ENCODE measurements around the gene FCHO1.
A peak's percentile ranks its signal among the peaks of the same experiment; 100 is the strongest.

FCHO1 gene
- long read RNA-seq, donor 1 = 0 reads
- long read RNA-seq, donor 2 = 0 reads
- long read RNA-seq, donor 3 = 0 reads
- long read RNA-seq, donor 4 = 0 reads
- long read RNA-seq, donor 5 = 0 reads
- long read RNA-seq, donor 6 = 0 reads
- long read RNA-seq, donor 7 = 0 reads
- long read RNA-seq, donor 8 = 0 reads

GRCh38 chr19:17751103-17751911, at the start of gene FCHO1:
TSS of gene FCHO1 (plus strand) at chr19:17751477. CDS start at chr19:17755165, 3,688 bp downstream.
- no peak for DNase-seq

GRCh38 chr19:17703824-17704463, 47.3 kb upstream of the FCHO1 start:
- DNase-seq = no peak

GRCh38 chr19:17706750-17707181, 44.5 kb upstream of the FCHO1 start:
- no peak for DNase-seq

- DNase-seq = no peak
Observed at GRCh38 chr19:17711851-17712250, 39.4 kb upstream of the FCHO1 start.

GRCh38 chr19:17716309-17716929, 34.9 kb upstream of the FCHO1 start:
- DNase-seq = no peak

GRCh38 chr19:17718550-17718946, 32.7 kb upstream of the FCHO1 start:
- no peak for DNase-seq

- peak; percentile 72 for DNase-seq
Observed at GRCh38 chr19:17718947-17719711, 32.1 kb upstream of the FCHO1 start, which contains the start of gene MAP1S. TSS of gene MAP1S (plus strand) at chr19:17719480. CDS start at chr19:17719503, 23 bp downstream.

- DNase-seq = peak; percentile 29
Observed at GRCh38 chr19:17719730-17720400, 31.4 kb upstream of the FCHO1 start.

GRCh38 chr19:17720440-17720839, 30.8 kb upstream of the FCHO1 start:
- no peak for DNase-seq

- no peak for DNase-seq
Observed at GRCh38 chr19:17721111-17721628, 30.1 kb upstream of the FCHO1 start.

- no peak for DNase-seq
Observed at GRCh38 chr19:17721821-17722220, 29.5 kb upstream of the FCHO1 start.

GRCh38 chr19:17722655-17723240, 28.5 kb upstream of the FCHO1 start:
- no peak for DNase-seq

GRCh38 chr19:17724655-17725054, 26.6 kb upstream of the FCHO1 start:
- no peak for DNase-seq

- no peak for DNase-seq
Observed at GRCh38 chr19:17725422-17726078, 25.7 kb upstream of the FCHO1 start.

- DNase-seq = no peak
Observed at GRCh38 chr19:17726136-17726741, 25.0 kb upstream of the FCHO1 start.

GRCh38 chr19:17726964-17727773, 24.1 kb upstream of the FCHO1 start:
- DNase-seq = no peak

GRCh38 chr19:17727843-17728242, 23.4 kb upstream of the FCHO1 start:
- DNase-seq = no peak

GRCh38 chr19:17733127-17733526, 18.1 kb upstream of the FCHO1 start:
- no peak for DNase-seq

GRCh38 chr19:17734146-17734545, 17.1 kb upstream of the FCHO1 start:
- DNase-seq = no peak
